ENCODE results near the gene SIK2.
A peak's percentile ranks its signal among the peaks of the same experiment; 100 is the strongest.

Gene SIK2

GRCh38 chr11:111777094-111778046 lies 175.1 kb downstream of the SIK2 start:
- H3K4me3 ChIP-seq (ENCODE audit: low read depth, low read length): no peak overlapping the region
- peak; percentile 93 for DNase-seq (ENCODE audit: low read depth)
- TF ChIP-seq, protein P1, sequence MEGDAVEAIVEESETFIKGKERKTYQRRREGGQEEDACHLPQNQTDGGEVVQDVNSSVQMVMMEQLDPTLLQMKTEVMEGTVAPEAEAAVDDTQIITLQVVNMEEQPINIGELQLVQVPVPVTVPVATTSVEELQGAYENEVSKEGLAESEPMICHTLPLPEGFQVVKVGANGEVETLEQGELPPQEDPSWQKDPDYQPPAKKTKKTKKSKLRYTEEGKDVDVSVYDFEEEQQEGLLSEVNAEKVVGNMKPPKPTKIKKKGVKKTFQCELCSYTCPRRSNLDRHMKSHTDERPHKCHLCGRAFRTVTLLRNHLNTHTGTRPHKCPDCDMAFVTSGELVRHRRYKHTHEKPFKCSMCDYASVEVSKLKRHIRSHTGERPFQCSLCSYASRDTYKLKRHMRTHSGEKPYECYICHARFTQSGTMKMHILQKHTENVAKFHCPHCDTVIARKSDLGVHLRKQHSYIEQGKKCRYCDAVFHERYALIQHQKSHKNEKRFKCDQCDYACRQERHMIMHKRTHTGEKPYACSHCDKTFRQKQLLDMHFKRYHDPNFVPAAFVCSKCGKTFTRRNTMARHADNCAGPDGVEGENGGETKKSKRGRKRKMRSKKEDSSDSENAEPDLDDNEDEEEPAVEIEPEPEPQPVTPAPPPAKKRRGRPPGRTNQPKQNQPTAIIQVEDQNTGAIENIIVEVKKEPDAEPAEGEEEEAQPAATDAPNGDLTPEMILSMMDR (conservative IDR thresholded peaks at IDR 0.05; ENCODE audit: low read depth, low read length): peak; percentile 83

- DNase-seq (ENCODE audit: low read depth): no peak
- no peak overlapping the region for H3K4me3 ChIP-seq (ENCODE audit: low read depth, low read length)
- TF ChIP-seq, protein P1 (conservative IDR thresholded peaks at IDR 0.05; ENCODE audit: low read depth, low read length): no peak
Observed at GRCh38 chr11:111778047-111778558, 175.9 kb downstream of the SIK2 start.

DNA sequence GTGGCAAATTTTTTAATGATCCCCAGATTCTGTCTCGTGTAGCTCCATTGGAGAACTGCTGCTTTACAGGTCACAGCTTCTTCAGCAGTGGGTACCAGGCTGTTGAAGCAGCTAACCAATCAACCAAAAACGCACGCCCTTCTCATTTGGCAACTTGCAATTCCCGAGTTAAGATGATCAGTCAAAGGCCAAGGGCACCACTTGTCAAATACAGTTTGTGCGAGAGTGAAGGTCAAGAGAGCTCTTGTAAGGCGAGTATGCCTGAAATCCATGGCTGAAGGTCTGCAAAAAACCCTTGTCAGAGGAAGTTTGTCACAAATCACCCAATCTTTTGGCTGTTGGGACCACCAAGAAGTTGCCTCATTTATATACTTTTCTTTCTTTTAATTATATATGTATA lies 176.9 kb downstream of the SIK2 start:
- no peak for DNase-seq (ENCODE audit: low read depth)

More for the DNA sequence above, 176.9 kb downstream of the SIK2 start:
- no peak overlapping the region for H3K4me3 ChIP-seq (ENCODE audit: low read depth, low read length)
- TF ChIP-seq, protein P1 (conservative IDR thresholded peaks at IDR 0.05; ENCODE audit: low read depth, low read length): no peak

Measured in choroid plexus epithelial cell (primary cell).